GM19438 (cell line): ENCODE results near the gene LAPTM5.

Source experiments
- ATAC-seq: cut with Tn5 transposase; IDR thresholded peaks from one replicate; pipeline ENCODE4 v1.9.1; 2021; ENCODE audit warnings: low read depth; ENCODE audit not compliant: unreplicated experiment

The LAPTM5 gene

DNA sequence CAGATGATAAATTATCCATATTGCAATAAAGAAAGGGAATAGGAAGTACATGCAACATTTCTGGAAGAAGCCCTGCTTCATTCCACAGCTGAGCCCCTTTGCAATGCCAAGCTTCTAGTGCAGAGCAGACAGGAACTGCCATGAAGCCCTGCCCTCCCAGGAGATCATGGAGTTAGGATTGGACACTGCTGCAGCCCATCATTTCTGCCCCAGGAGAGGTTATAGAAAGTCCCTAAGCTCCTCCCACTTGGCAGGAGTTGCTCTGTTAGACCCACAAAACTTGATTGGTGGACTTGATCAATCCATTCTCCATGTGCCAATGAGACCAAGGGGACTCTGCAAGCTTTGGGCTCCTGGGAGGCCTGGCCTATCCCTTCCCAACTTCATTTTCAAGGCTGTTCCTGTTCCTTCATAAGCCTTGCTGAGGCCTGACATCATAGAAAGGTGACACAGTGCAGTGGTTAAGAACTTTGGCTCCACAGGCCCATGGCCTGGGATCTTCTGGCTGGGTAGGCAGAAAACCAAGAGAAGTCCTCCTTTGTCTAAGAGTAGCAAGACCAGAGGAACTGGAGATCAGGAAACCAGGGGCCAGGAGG lies 1.3 kb upstream of the LAPTM5 start:
- no peak for ATAC-seq

DNA sequence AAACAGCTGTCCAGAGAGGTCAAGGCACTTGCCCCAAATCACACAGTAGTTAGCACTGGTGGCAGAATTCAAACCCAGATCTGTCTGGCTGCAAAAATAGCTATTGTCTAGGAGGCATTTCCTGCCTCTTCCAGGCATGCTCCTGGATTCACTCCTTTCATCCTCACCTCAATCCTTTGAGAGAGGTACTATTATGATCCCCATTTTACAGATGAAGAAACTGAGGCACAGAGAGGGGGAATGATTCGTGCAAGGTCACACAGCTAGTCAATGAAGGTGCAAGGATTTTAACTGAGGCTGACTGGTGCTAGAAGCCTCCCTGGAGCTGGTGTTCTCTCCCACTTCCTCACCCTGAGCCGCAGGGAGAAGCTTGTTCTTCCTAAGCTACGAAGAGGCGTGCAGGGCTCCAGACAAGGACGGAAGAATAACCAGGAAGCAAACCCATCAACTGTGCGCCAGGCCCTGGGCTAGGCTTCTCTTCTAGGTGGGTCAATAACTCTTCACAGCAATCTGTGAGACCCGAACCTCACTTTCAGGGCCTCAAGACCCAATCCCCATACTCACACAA lies 631 bp upstream of the LAPTM5 start:
- no peak for ATAC-seq

DNA sequence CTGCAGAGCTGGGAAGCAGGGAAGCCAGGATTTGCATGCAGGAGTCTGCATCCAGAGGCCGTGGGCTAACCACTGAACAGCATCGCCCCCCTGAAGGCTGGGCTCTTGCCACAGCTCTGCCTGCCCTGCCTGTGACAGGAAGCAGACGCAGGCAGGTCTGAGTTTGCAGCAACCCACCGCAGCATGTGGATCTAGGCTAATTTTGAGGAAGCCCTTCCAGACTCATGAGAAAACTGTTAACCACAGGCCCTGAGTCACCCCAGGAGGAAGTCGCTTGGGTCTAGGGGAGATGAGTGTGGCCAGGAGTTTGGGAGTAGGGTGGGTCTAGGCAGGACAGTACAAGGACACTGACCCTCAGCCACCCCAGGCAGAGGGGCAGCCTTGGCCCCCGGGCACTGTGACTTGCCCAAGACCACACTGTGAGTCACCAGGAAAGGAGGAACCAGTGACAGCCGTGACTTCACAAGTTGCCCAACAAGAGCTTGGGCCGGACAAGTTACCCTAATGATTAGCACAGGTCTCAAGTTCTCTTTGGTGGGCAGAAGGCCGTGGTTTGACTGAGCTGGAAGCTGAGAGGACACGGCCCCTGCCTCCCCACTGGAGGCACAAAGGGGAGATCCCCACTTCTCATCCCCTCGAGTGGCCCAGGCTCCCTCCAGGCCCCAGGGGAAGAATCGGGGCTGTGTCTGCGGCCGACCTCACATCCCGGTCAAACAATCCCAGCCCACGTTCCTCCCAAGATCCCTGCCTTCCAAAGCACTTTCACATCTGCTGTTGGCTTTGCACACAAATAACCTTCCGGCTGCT lies 826 bp downstream of the LAPTM5 start:
- ATAC-seq: no peak

GRCh38 chr1:30756206-30756544 lies 1.4 kb downstream of the LAPTM5 start:
- no peak for ATAC-seq

GRCh38 chr1:30755746-30756145 lies 1.8 kb downstream of the LAPTM5 start:
- no peak for ATAC-seq

- ATAC-seq: no peak
Measured at GRCh38 chr1:30755334-30755733, 2.2 kb downstream of the LAPTM5 start.

DNA sequence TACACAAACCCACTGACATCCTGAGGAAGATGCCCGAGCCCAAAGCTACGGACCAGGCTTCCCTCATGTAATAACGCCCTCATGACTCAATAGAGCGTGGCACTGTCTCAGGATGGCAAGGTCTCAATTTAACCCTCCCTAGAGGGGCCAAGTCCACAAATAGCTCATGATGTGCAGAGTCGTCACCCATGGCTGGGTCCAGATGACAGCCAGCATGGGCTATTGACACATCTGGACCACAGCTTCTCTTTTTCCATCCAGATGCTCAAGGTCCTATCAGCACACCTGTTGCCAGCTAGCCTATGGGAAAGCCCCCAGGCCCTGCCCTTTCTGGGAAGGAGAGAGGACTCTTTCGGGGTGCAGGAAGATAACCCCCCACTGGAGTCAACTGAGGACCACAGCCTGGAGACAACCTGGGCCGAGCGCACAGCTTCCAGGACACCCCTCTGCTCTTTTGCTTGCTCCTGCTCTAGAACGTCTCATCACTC lies 2.8 kb downstream of the LAPTM5 start:
- ATAC-seq: peak; percentile 41

- no peak for ATAC-seq
Measured at GRCh38 chr1:30753660-30754123, 3.9 kb downstream of the LAPTM5 start.

- ATAC-seq: no peak
Measured at GRCh38 chr1:30753118-30753517, 4.5 kb downstream of the LAPTM5 start.

GRCh38 chr1:30752651-30752908 lies 5.0 kb downstream of the LAPTM5 start:
- ATAC-seq: no peak

GRCh38 chr1:30751830-30752650 lies 5.5 kb downstream of the LAPTM5 start:
- ATAC-seq: no peak

- no peak for ATAC-seq
Measured at GRCh38 chr1:30750731-30751291, 6.8 kb downstream of the LAPTM5 start.

DNA sequence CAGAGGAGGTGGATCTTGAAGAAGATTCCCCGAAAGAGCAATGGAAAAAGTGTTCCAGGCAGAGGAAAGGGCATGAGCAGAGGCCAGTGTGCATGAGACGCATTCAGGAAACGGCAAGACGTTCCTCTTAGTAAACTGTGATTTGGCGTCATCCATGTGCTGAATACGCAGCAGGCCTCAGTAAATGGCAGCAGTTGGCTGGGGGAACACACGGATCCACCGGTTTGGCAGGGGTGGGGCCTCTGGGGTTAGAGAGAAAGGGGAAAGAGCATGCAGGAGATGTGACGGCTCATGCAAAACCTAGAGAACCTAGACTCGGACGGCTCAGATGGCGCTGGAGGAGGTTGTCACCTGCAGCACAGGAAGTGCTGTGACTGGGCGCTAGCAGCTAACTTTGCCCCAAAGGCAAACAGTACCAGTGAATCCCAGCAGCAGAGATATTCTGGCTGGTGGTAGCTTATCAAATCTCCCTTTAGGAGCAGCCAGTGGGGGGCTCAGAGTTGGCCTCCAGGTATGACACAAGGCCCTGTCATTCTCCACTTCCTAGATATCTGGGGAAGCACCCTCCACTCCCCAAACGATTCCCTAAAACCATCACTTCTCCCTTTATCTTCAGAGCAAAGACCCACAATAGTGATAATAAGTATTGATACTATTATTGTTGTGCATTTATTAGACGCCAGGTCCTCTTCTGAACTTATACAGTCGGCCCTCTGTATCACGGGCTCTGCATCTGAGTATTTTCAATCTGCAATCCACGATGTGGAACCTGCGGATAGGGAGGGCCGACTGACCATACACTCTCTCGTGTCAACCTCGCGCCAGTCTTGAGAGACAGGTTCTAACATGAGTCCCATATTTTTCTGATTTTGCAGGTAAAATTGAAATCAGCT lies 7.6 kb downstream of the LAPTM5 start:
- no peak for ATAC-seq

- no peak for ATAC-seq
Measured at GRCh38 chr1:30748699-30749401, 8.7 kb downstream of the LAPTM5 start.

- ATAC-seq: no peak
Measured at GRCh38 chr1:30748098-30748698, 9.4 kb downstream of the LAPTM5 start.

- no peak for ATAC-seq
Measured at GRCh38 chr1:30747033-30748008, 10.3 kb downstream of the LAPTM5 start.

DNA sequence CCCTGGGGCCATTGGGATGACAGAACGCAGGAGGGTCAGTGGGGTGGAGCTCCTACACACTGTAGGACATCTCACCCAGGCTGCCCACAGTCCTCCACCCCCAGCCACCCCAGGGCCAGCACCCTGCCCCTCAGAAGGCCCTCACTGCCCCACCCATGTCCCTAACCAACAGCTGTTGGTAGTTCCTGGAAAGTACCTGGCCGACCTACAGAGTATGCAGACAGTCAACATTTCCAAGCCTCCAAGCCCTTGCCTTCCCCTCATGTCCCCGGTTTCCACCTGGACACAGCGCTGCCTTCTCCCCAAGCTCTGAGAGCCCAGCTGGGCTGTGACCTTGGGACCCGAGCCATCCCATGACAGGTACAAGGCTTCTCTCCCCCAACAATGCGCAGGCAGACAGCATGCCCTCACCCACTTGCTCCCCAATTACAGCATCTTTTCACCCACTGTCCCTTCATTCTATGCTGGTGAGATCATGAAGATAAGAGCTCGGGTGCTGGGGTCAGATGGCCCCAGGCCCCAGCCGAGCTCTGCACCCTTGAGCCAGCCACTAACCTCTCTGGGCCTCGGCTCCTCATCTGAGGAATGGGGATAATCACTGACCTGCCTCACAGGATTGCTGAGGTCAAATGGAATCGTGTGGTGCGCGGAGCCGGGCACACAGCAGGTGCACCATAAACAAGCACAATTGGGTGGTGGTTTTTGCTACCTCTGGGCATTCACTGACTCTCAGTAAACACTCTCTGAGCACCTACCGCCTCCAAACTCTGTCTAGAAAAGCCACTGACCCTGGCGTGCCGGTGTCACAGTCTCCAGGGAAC lies 11.2 kb downstream of the LAPTM5 start:
- no peak for ATAC-seq
